GM12891 (cell line): Measurements from ENCODE around the gene ATP5MC2.

Experiments
- POLR2A ChIP-seq: IDR thresholded peaks from 2 replicates; pipeline ENCODE4 v1.6.1; 2011; ENCODE audit warnings: low read depth, low read length, control low read depth
- SPI1 ChIP-seq: IDR thresholded peaks from 2 replicates; pipeline ENCODE4 v1.6.1; 2011; ENCODE audit warnings: low read depth, low read length, control low read depth

DNA sequence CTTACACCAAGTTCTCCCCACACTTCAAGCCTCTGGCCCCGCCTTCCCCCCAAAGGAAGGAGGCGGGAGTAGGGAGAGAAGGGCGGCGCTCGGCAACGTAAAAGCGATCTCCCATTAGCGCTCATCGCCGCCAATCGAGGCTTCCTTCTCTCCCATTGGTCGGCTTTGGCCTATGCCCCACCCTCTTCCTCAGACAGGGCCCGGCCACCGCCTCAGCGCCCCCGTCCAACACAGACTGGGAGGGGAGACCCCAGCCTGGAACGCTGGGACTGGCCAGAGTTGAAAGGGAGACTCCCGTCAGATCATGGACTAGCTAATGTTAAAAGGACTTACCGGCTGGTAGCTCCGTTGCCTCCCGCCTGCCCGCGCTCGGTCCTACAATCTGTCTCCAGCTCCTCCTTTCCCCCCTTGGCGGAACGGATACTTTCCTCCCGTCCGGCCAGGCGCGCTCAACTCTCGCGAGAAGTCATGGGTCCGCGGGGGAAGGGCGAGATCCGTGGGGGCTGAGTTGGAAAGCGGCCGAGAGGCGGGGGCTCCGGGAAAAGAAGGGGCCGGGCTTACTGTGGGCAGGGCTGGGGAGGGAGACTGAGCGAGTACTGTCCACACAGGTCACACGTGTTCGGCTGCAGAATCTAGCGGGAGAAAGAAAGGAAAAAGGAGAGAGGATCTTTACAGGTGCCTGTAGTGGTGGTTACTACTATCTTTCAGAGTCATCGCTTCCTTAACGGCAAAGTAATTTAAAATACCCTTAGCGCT lies 49.8 kb downstream of the ATP5MC2 start, which contains the start of gene ATF7:
- TF ChIP-seq SPI1 (0 out of 2 replicates have a peak, but pooled peaks have one; percentile 5), POLR2A (peak; percentile 30; the same call in 1 of the 2 replicates)
